ENCODE measurements around the gene RRP12. TPM values are rescaled to one million over a fixed set of nuclear protein-coding genes. Genes with fewer than 3 reads are reported as not detected.

RRP12 gene
- total RNA-seq, 1 donor from 2014 or later, result 6.1 TPM

GRCh38 chr10:97311111-97311626 lies 90.0 kb downstream of the RRP12 start:
- DNase-seq (ENCODE audit: low spot score), result no peak
- Mint-ChIP-seq H3K36me3 (no peaks in the 10 kb centered on the region), H3K4me3 (no peak overlapping the region), H3K27ac (no peak overlapping the region), H3K4me1 (no peaks in the 10 kb centered on the region), H3K9me3 (no peaks in the 10 kb centered on the region), H3K27me3 (ENCODE audit: insufficient read depth, low read depth) (peaks cover 8% of the 10 kb centered on the region)
- Histone ChIP-seq H3K4me1 (no peaks in the 10 kb centered on the region), H3K4me2 (no peak overlapping the region), H3F3A (ENCODE audit: low read depth) (no peaks in the 10 kb centered on the region), H3K27me3 (no peaks in the 10 kb centered on the region), H3K27ac (no peak overlapping the region), H3K9ac (no peak overlapping the region), H3K36me3 (no peaks in the 10 kb centered on the region), H3K9me3 (ENCODE audit: low read depth) (no peaks in the 10 kb centered on the region), H4K20me1 (ENCODE audit: low read depth) (no peaks in the 10 kb centered on the region), H2AFZ (replicated peaks) (no peak overlapping the region), H3K79me2 (ENCODE audit: low read depth) (no peaks in the 10 kb centered on the region), H3K4me3 (no peak overlapping the region)
- TF ChIP-seq CTCF (IDR thresholded peaks at IDR 0.05) (no peak), EZH2 (IDR thresholded peaks at IDR 0.05) (no peak), EZH2phosphoT487 (IDR thresholded peaks at IDR 0.05) (no peak)

GRCh38 chr10:97307866-97308780 lies 93.0 kb downstream of the RRP12 start:
- Histone ChIP-seq H3K4me2 (no peak overlapping the region), H4K20me1 (ENCODE audit: low read depth) (no peaks in the 10 kb centered on the region), H3K27me3 (no peaks in the 10 kb centered on the region), H3K9me3 (ENCODE audit: low read depth) (no peaks in the 10 kb centered on the region), H3K9ac (no peak overlapping the region), H3F3A (ENCODE audit: low read depth) (no peaks in the 10 kb centered on the region), H3K36me3 (no peaks in the 10 kb centered on the region), H3K4me1 (no peaks in the 10 kb centered on the region), H3K79me2 (ENCODE audit: low read depth) (no peaks in the 10 kb centered on the region), H3K27ac (no peak overlapping the region), H2AFZ (replicated peaks) (peak overlapping the region; percentile 42), H3K4me3 (no peak overlapping the region)
- H3K36me3 Mint-ChIP-seq, result no peaks in the 10 kb centered on the region
- no peak overlapping the region for H3K4me3 Mint-ChIP-seq
- H3K9me3 Mint-ChIP-seq, result no peaks in the 10 kb centered on the region
- TF ChIP-seq EZH2phosphoT487 (IDR thresholded peaks at IDR 0.05) (no peak), CTCF (IDR thresholded peaks at IDR 0.05) (no peak), EZH2 (IDR thresholded peaks at IDR 0.05) (no peak)
- DNase-seq (ENCODE audit: low spot score), result no peak
- H3K27ac Mint-ChIP-seq, result no peak overlapping the region
- peaks cover 5% of the 10 kb centered on the region for H3K27me3 Mint-ChIP-seq (ENCODE audit: insufficient read depth, low read depth)
- no peaks in the 10 kb centered on the region for H3K4me1 Mint-ChIP-seq

GRCh38 chr10:97307441-97307840 lies 93.7 kb downstream of the RRP12 start:
- no peaks in the 10 kb centered on the region for H3K27me3 ChIP-seq
- no peaks in the 10 kb centered on the region for H3K4me1 ChIP-seq
- Mint-ChIP-seq H3K4me3 (no peak overlapping the region), H3K36me3 (no peaks in the 10 kb centered on the region), H3K4me1 (no peaks in the 10 kb centered on the region), H3K9me3 (no peaks in the 10 kb centered on the region), H3K27ac (no peak overlapping the region), H3K27me3 (ENCODE audit: insufficient read depth, low read depth) (peaks cover 5% of the 10 kb centered on the region)
- H3K36me3 ChIP-seq, result no peaks in the 10 kb centered on the region
- TF ChIP-seq CTCF (IDR thresholded peaks at IDR 0.05) (no peak), EZH2phosphoT487 (IDR thresholded peaks at IDR 0.05) (no peak), EZH2 (IDR thresholded peaks at IDR 0.05) (no peak)
- H3K9me3 ChIP-seq (ENCODE audit: low read depth), result no peaks in the 10 kb centered on the region
- no peaks in the 10 kb centered on the region for H4K20me1 ChIP-seq (ENCODE audit: low read depth)
- H3K4me2 ChIP-seq, result no peak overlapping the region
- H3K4me3 ChIP-seq, result no peak overlapping the region
- no peaks in the 10 kb centered on the region for H3K79me2 ChIP-seq (ENCODE audit: low read depth)
- no peak for DNase-seq (ENCODE audit: low spot score)
- H3K27ac ChIP-seq, result no peak overlapping the region
- no peaks in the 10 kb centered on the region for H3F3A ChIP-seq (ENCODE audit: low read depth)
- no peak overlapping the region for H3K9ac ChIP-seq
- H2AFZ ChIP-seq (replicated peaks), result peak overlapping the region; percentile 42

Small RNA genes within 50 kb of the gene (small RNA-seq; reads per million reads assigned to genes)
- gene RF00019, result not detected

Other genes with a start within 250 kb of the RRP12 start
- gene SLIT1, start 215.4 kb downstream of the RRP12 start, total RNA-seq (ENCODE audit: low replicate concordance), result 0.74 and 0.92 TPM in 2 replicates
- 58.9 and 88.8 TPM in 2 replicates for gene ARHGAP19, start 108.7 kb downstream of the RRP12 start, total RNA-seq (ENCODE audit: low replicate concordance)
- 2.0 and 8.8 TPM in 2 replicates for gene FRAT1, start 82.1 kb downstream of the RRP12 start, total RNA-seq (ENCODE audit: low replicate concordance)
- 14.9 and 27.4 TPM in 2 replicates for gene FRAT2, start 66.6 kb downstream of the RRP12 start, total RNA-seq (ENCODE audit: low replicate concordance)
- 887 and 1,352 TPM in 2 replicates for gene PGAM1, start 24.9 kb upstream of the RRP12 start, total RNA-seq (ENCODE audit: low replicate concordance)
- gene EXOSC1, start 44.7 kb upstream of the RRP12 start, total RNA-seq (ENCODE audit: low replicate concordance), result 48.7 and 72.6 TPM in 2 replicates
- 15.2 and 39.4 TPM in 2 replicates for gene ZDHHC16, start 44.8 kb upstream of the RRP12 start, total RNA-seq (ENCODE audit: low replicate concordance)
- 127 and 216 TPM in 2 replicates for gene MMS19, start 97.1 kb upstream of the RRP12 start, total RNA-seq (ENCODE audit: low replicate concordance)
- 4.7 and 15.7 TPM in 2 replicates for gene UBTD1, start 97.6 kb upstream of the RRP12 start, total RNA-seq (ENCODE audit: low replicate concordance)
- gene ANKRD2, start 171.4 kb upstream of the RRP12 start, total RNA-seq (ENCODE audit: low replicate concordance), result not detected in 2 replicates
- 0.17 and 1.2 TPM in 2 replicates for gene HOGA1, start 183.0 kb upstream of the RRP12 start, total RNA-seq (ENCODE audit: low replicate concordance)
- not detected in 2 replicates for gene C10orf62, start 188.4 kb upstream of the RRP12 start, total RNA-seq (ENCODE audit: low replicate concordance)
- gene MORN4, start 232.2 kb upstream of the RRP12 start, total RNA-seq (ENCODE audit: low replicate concordance), result 23.8 and 29.3 TPM in 2 replicates
- 11.9 and 20.3 TPM in 2 replicates for gene PI4K2A, start 239.3 kb upstream of the RRP12 start, total RNA-seq (ENCODE audit: low replicate concordance)

Measured in neural progenitor cell (in vitro differentiated cells).